Stimulated activated CD8-positive, alpha-beta memory T cell treated with anti-CD3 and anti-CD28 coated beads, Interleukin-7, amount 100 ng/mL, for 1 hour (primary cell): Measurements from ENCODE around the gene RBPJL.
A peak's percentile ranks its signal among the peaks of the same experiment; 100 is the strongest.

Experiments used
- DNase-seq, 2 donors: peaks; one replicate each; pipeline ENCODE4 v3.0.0-alpha.2; 2020; ENCODE audit warnings: low read depth in 2 of 2

Gene RBPJL

GRCh38 chr20:45361793-45362192 lies 55.2 kb downstream of the RBPJL start:
- DNase-seq, result no peak

GRCh38 chr20:45362804-45363610 lies 56.4 kb downstream of the RBPJL start, which contains the start of gene SYS1:
TSS of gene SYS1 (plus strand) at chr20:45363156. CDS start at chr20:45363532, 376 bp downstream.
- peak; percentile 97 for DNase-seq

- no peak for DNase-seq
Observed at GRCh38 chr20:45363611-45364492, 57.2 kb downstream of the RBPJL start.

GRCh38 chr20:45365444-45365970 lies 58.9 kb downstream of the RBPJL start:
- DNase-seq, result no peak

GRCh38 chr20:45366192-45366591 lies 59.6 kb downstream of the RBPJL start:
- no peak for DNase-seq

GRCh38 chr20:45366631-45367030 lies 60.0 kb downstream of the RBPJL start:
- no peak for DNase-seq

- no peak for DNase-seq
Observed at GRCh38 chr20:45367126-45367525, 60.5 kb downstream of the RBPJL start.
